ENCODE measurements around the gene NEK4. TPM values are rescaled to one million over a fixed set of nuclear protein-coding genes. Genes with fewer than 3 reads are reported as not detected.

The NEK4 gene
- total and polyA plus RNA-seq, 12 donors = 4.9 to 43.9 (median 27.4) TPM

DNA sequence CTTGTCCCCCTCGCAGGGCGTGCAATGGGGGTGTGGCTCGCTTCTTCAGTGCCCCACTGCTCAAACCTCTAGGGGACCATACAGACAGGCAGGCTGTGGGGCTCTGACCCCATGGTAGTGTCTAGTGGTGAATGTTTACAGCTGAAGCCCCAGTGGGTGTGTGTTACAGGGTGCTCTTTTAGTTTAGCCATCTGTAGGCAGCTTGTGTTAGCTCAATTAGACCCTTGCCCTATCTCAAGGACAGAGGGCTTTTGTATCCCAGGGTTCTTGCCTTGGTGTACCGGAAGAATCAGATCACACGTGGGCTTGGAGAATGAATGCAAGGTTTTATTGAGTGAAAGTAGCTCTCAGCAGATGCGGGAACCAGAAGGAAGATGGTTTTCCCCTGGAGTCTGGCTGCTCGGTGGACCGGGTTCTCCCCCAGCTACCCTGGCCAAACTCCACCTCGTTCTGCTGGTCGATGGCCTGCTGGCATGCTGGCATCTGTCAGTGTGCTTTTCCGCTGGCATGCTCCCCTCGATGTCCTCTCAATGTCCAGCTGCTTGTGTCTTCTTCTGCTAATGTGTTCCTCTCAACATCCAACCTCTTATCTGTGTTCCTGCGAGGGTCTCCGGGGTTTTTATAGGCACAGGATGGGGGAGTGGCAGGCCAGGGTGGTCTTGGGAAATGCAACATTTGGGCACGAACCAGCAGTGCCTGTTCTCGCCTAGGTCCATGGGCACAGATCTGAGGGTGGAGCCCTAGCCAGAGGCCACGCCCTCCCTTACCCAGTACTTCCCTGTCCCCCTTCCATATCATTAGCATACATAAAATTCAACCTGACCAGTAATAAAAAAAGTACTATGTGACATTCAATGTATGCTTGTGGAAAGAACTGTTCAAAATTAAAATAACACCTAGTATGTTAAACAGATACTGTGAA lies 58.2 kb downstream of the NEK4 start:
- TF ChIP-seq, protein P1, sequence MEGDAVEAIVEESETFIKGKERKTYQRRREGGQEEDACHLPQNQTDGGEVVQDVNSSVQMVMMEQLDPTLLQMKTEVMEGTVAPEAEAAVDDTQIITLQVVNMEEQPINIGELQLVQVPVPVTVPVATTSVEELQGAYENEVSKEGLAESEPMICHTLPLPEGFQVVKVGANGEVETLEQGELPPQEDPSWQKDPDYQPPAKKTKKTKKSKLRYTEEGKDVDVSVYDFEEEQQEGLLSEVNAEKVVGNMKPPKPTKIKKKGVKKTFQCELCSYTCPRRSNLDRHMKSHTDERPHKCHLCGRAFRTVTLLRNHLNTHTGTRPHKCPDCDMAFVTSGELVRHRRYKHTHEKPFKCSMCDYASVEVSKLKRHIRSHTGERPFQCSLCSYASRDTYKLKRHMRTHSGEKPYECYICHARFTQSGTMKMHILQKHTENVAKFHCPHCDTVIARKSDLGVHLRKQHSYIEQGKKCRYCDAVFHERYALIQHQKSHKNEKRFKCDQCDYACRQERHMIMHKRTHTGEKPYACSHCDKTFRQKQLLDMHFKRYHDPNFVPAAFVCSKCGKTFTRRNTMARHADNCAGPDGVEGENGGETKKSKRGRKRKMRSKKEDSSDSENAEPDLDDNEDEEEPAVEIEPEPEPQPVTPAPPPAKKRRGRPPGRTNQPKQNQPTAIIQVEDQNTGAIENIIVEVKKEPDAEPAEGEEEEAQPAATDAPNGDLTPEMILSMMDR (IDR thresholded peaks at IDR 0.05) = no peak
- no peak for TF ChIP-seq POLR2A (IDR thresholded peaks at IDR 0.05)
- peaks cover 0 to 17% of the 10 kb centered on the region in 2 donors for H3K36me3 ChIP-seq (replicated peaks in 1 of 2)
- H3K4me1 ChIP-seq (replicated peaks in 1 of 2) = peaks cover under 1 to 8% of the 10 kb centered on the region in 2 donors
- H3K27me3 ChIP-seq = no peaks in the 10 kb centered on the region
- 93 to 95% (median 94%) methylated on average over 17 of the region's 17 CpGs for WGBS, 4 donors
- no peak overlapping the region for H3K4me3 ChIP-seq
- DNase-seq = no peak
- H3K27ac ChIP-seq = no peak overlapping the region
- H3K9me3 ChIP-seq (replicated peaks in 1 of 3) = no peaks in the 10 kb centered on the region
- intact Hi-C loops (cut with DNase I) = no loop called here

DNA sequence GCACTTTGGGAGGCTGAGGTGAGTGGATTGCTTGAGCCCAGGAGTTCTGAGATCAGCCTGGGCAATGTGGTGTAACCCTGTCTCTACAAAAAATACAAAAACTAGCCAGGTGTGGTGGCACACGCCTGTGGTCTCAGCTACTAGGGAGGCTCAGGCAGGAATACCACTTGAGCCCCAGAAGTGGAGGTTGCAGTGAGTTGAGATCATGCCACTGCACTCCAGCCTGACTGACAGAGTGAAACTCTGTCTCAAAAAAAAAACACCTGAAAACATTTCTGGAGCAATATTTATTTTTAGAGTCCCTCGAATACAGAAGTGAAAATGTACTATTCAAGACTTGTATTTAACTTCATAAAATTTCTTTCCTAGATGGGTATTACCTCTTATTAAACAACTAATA lies 60.2 kb downstream of the NEK4 start:
- H3K27me3 ChIP-seq = no peaks in the 10 kb centered on the region
- no peak overlapping the region for H3K4me3 ChIP-seq
- WGBS, 4 donors = 75 to 82% (median 79%) methylated on average over 2 of the region's 2 CpGs
- TF ChIP-seq, protein P1 (IDR thresholded peaks at IDR 0.05) = no peak
- TF ChIP-seq POLR2A (IDR thresholded peaks at IDR 0.05) = no peak
- intact Hi-C loops (cut with DNase I) = no loop called here
- no peaks in the 10 kb centered on the region for H3K9me3 ChIP-seq (replicated peaks in 1 of 3)
- DNase-seq = no peak
- peaks cover 12 to 18% of the 10 kb centered on the region in 2 donors for H3K4me1 ChIP-seq (replicated peaks in 1 of 2)
- H3K36me3 ChIP-seq (replicated peaks in 1 of 2) = peaks cover 0 to 17% of the 10 kb centered on the region in 2 donors
- H3K27ac ChIP-seq = no peak overlapping the region

DNA sequence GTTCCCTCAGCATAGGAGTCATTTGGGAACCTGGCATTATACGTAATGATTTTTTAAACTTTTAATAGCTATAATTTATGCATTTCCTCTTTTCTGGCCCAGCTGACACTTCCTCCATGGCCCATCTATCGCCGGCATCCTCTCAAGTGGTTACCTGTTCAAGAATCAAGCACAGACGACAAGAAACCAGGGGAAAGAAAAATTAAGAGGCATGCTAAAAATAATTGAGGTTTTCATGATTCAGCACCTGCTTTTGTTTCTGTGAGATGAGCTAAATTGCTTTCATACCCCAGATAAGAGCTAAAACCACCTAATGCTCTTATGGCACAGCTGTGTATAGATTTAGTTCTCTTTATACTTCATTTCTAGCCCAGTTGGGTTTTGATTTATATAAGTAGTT lies 63.2 kb downstream of the NEK4 start:
- peaks cover 28 to 41% of the 10 kb centered on the region in 2 donors for H3K4me1 ChIP-seq (replicated peaks in 1 of 2)
- H3K9me3 ChIP-seq (replicated peaks in 1 of 3) = no peaks in the 10 kb centered on the region
- intact Hi-C loops (cut with DNase I) = no loop called here
- H3K27ac ChIP-seq = no peak overlapping the region
- H3K27me3 ChIP-seq = no peaks in the 10 kb centered on the region
- DNase-seq = no peak
- peaks cover 0 to 17% of the 10 kb centered on the region in 2 donors for H3K36me3 ChIP-seq (replicated peaks in 1 of 2)
- WGBS, 4 donors = 65 to 80% (median 74%) methylated on average over 4 of the region's 4 CpGs
- H3K4me3 ChIP-seq = peak overlapping the region in 1 of 4 donors; percentile 22
- TF ChIP-seq POLR2A (IDR thresholded peaks at IDR 0.05) = no peak
- TF ChIP-seq, protein P1 (IDR thresholded peaks at IDR 0.05) = no peak

DNA sequence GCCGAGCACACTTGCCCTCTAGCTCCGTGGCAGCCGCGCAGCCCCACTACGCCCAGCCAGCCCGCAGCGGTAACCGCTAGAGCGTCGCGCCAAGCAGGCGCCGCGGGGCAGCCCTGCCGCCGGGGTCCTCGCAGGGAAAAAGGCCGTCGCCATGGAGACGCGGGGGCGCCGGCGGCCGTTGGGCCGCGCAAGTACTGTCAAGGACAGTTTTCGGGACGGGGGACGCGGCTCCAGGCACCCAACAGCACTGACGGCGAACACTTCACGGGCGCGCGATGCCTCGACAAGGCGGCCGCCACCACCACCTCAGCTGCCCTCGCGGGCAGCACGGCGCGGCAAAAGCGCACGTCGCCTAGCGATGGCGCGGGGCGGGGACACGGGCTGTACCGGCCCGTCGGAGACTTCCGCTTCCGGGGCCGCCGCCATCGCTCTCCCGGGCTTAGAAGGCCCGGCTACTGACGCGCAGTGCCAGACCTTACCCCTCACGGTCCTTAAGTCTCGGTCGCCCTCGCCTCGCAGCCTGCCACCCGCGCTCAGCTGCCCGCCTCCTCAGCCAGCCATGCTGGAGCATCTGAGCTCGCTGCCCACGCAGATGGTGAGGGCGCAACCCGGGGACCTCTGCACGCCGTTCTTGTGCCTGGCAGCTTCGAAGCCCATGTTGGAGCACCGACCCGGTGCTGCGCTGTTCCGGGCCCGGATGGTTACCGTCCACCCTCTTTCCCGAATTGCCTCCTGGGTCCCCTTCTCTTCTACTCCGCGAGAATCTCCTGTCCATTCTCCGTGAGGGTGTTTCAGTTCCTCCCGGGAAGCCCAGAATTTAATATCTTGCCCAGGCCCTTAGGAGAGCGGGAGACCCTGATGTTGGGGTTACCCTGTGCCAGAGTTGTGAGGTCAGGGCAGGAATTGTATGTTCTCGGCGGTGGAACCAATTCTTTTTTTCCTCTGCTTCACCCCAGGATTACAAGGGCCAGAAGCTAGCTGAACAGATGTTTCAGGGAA lies 64.8 kb downstream of the NEK4 start, which contains the start of the genes GLT8D1 and SPCS1:
GLT8D1 (minus strand) TSS at position 104 of the 999 bp plus-strand sequence. CDS start 5,331 bp downstream, outside the sequence.
SPCS1 (plus strand) TSS at position 419 of the 999 bp plus-strand sequence; CDS start at position 560, 141 bp downstream.
- DNase-seq = peak; percentile 82 to 90 (median 86)
- H3K4me3 ChIP-seq = peak within 1 kb of the TSS; percentile 45 to 89 (median 72)
- TF ChIP-seq, protein P1 (IDR thresholded peaks at IDR 0.05) = no peak
- peak; percentile 54 to 83 for TF ChIP-seq POLR2A (IDR thresholded peaks at IDR 0.05)
- 0 to 2% (median 1%) methylated on average over 19 to 94 of the region's 94 CpGs for WGBS, 4 donors
- intact Hi-C loops (cut with DNase I) = no loop called here
- H3K27ac ChIP-seq = peak within 1 kb of the TSS; percentile 5 to 88 (median 82)
- peaks cover 0 to 17% of the 10 kb centered on the region in 2 donors for H3K36me3 ChIP-seq (replicated peaks in 1 of 2)
- no peaks in the 10 kb centered on the region for H3K9me3 ChIP-seq (replicated peaks in 1 of 3)
- no peaks in the 10 kb centered on the region for H3K27me3 ChIP-seq
- H3K4me1 ChIP-seq (replicated peaks in 1 of 2) = peaks cover 33 to 57% of the 10 kb centered on the region in 2 donors

All from adrenal gland (tissue), 12 donors.